ENCODE measurements around the gene POLR2L. TPM values are rescaled to one million over a fixed set of nuclear protein-coding genes. Genes with fewer than 3 reads are reported as not detected.

POLR2L gene
- polyA plus RNA-seq, 1 of the 3 experiments (the other 2 are of a cell fraction) = 540 TPM

DNA sequence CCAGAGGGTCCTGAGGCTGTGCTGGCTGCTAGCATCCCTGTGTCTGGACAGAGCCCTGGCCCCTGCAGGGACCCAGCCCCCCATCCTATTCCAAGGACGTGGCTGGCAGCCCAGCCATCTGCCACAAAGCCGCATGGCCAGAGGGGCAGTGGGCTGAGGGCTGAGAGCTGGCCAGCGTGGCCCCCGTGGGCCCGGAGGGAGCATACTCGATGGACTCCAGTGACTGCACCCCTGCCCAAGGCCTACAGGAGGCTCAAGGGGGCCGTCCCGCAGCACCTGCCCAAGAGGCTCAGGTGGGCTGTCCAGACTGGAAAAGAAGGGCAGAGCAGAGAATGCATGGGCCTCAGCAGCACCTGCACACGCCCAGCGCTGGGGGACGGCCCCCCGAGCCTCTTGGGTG is 13.5 kb upstream of the POLR2L start:
- peaks cover 10 to 73% of the 10 kb centered on the region in 2 experiments; a peak in 2 of 4 replicates for H3K4me1 ChIP-seq (ENCODE audit: control insufficient read depth in 1 of 2, insufficient read depth in 2 of 2, low read depth in 1 of 2, low read length in 1 of 2)
- H3K9ac ChIP-seq = no peak overlapping the region
- H4K20me1 ChIP-seq (ENCODE audit: insufficient read depth) = peaks cover 86% of the 10 kb centered on the region
- H3F3A ChIP-seq (replicated peaks; ENCODE audit: insufficient read depth) = no peaks in the 10 kb centered on the region
- no peak overlapping the region for H3K4me3 ChIP-seq (ENCODE audit: low read depth in 2 of 2, low read length in 1 of 2)
- peaks cover 22% of the 10 kb centered on the region; the same call in 1 of the 2 replicates for H3K79me2 ChIP-seq (ENCODE audit: insufficient read depth)
- peak overlapping the region in 1 of 2 experiments; percentile 89; a peak in 2 of 4 replicates for H3K27ac ChIP-seq (ENCODE audit: low read depth in 2 of 2, low read length in 1 of 2)
- peak; percentile 74 for DNase-seq
- TF ChIP-seq MXI1 (IDR thresholded peaks at IDR 0.05; ENCODE audit: low read depth, low read length) (no peak), TAF1 (IDR thresholded peaks at IDR 0.05; ENCODE audit: borderline replicate concordance, low read depth, low read length) (no peak), POLR2AphosphoS5 (IDR thresholded peaks at IDR 0.05; ENCODE audit: low read depth, low read length) (no peak), GATA2 (CRISPR knock-in tag; IDR thresholded peaks at IDR 0.05) (no peak), SIN3A (IDR thresholded peaks at IDR 0.05; ENCODE audit: borderline replicate concordance, low read depth, low read length) (no peak), GABPA (IDR thresholded peaks at IDR 0.05; ENCODE audit: low read depth) (no peak), MEF2A (IDR thresholded peaks at IDR 0.05; ENCODE audit: borderline replicate concordance, low read depth) (no peak), ELF1 (IDR thresholded peaks at IDR 0.05) (no peak), FOXM1 (IDR thresholded peaks at IDR 0.05; ENCODE audit: low read depth) (no peak)
- no peak overlapping the region for H2AFZ ChIP-seq (ENCODE audit: low read depth)
- no peaks in the 10 kb centered on the region for H3K9me3 ChIP-seq
- ChIA-PET CTCF (interaction anchor here (0.8 to 3.5 kb wide), 6 partner anchors 8 to 195 kb away, joined by 3 to 24 read pairs (median 3); partner anchors contain the start of gene PNPLA2), POLR2A (interaction anchor here (0.6 to 2.7 kb wide), 2 partner anchors 14 to 37 kb away, joined by 3 to 13 read pairs; partner anchors contain the start of genes PNPLA2, POLR2L and TSPAN4)
- no peaks in the 10 kb centered on the region for H3K36me3 ChIP-seq (replicated peaks in 1 of 2; ENCODE audit: control insufficient read depth in 1 of 2, insufficient read depth in 2 of 2, low read length in 1 of 2)
- no peaks in the 10 kb centered on the region for H3K9me2 ChIP-seq
- no peak overlapping the region for H3K4me2 ChIP-seq
- no peaks in the 10 kb centered on the region for H3K27me3 ChIP-seq (ENCODE audit: insufficient read depth)
- WGBS (ENCODE audit: low lambda C conversion rate) = no CpG with 5 or more reads among the region's 12 CpGs

DNA sequence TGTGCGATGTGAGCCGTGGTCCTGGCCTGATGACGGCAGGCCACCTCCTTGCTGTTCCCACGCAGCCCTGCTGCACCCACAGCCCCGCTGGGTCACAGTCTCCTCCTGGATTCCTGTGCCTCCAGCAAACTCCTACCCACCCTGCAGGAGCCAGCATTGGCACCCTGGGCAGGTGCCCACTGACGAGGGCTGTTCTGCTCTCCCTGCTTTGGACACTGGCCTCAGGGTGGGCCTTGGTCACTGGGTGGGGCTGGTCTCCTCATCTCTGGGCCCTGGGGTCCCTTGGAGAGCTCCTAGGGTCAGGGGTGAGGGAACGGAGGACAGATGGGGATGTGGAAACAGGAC is 13.0 kb upstream of the POLR2L start:
- Histone ChIP-seq H3K4me3 (ENCODE audit: low read depth in 2 of 2, low read length in 1 of 2) (no peak overlapping the region), H3K36me3 (replicated peaks in 1 of 2; ENCODE audit: control insufficient read depth in 1 of 2, insufficient read depth in 2 of 2, low read length in 1 of 2) (no peaks in the 10 kb centered on the region), H4K20me1 (ENCODE audit: insufficient read depth) (peaks cover 87% of the 10 kb centered on the region), H2AFZ (ENCODE audit: low read depth) (no peak overlapping the region), H3K4me2 (no peak overlapping the region), H3K9me2 (no peaks in the 10 kb centered on the region), H3K9me3 (no peaks in the 10 kb centered on the region), H3K9ac (no peak overlapping the region), H3K27me3 (ENCODE audit: insufficient read depth) (no peaks in the 10 kb centered on the region), H3F3A (replicated peaks; ENCODE audit: insufficient read depth) (no peaks in the 10 kb centered on the region), H3K27ac (ENCODE audit: low read depth in 2 of 2, low read length in 1 of 2) (peak overlapping the region in 1 of 2 experiments; percentile 89; a peak in 2 of 4 replicates), H3K79me2 (ENCODE audit: insufficient read depth) (peaks cover 21% of the 10 kb centered on the region; the same call in 1 of the 2 replicates), H3K4me1 (ENCODE audit: control insufficient read depth in 1 of 2, insufficient read depth in 2 of 2, low read depth in 1 of 2, low read length in 1 of 2) (peaks cover 10 to 73% of the 10 kb centered on the region in 2 experiments; a peak in 2 of 4 replicates)
- TF ChIP-seq YY1 (IDR thresholded peaks at IDR 0.05; ENCODE audit: low read depth) (no peak), RAD21 (IDR thresholded peaks at IDR 0.05; ENCODE audit: low read length) (no peak), NFIC (IDR thresholded peaks at IDR 0.05; ENCODE audit: borderline replicate concordance) (no peak), CHD2 (IDR thresholded peaks at IDR 0.05; ENCODE audit: low read length, partially characterized antibody) (no peak), EZH2phosphoT487 (IDR thresholded peaks at IDR 0.05; ENCODE audit: borderline replicate concordance, low read depth) (no peak), FOSL2 (IDR thresholded peaks at IDR 0.05; ENCODE audit: borderline replicate concordance, low read depth) (no peak), TAF1 (IDR thresholded peaks at IDR 0.05; ENCODE audit: borderline replicate concordance, low read depth, low read length) (no peak), NRF1 (IDR thresholded peaks at IDR 0.05; ENCODE audit: low read depth, low read length) (no peak), RCOR1 (IDR thresholded peaks at IDR 0.05; ENCODE audit: low read length) (no peak), GABPA (IDR thresholded peaks at IDR 0.05; ENCODE audit: low read depth) (no peak), RXRA (IDR thresholded peaks at IDR 0.05; ENCODE audit: borderline replicate concordance, low read depth) (no peak)
- TF ChIP-seq, protein P1, sequence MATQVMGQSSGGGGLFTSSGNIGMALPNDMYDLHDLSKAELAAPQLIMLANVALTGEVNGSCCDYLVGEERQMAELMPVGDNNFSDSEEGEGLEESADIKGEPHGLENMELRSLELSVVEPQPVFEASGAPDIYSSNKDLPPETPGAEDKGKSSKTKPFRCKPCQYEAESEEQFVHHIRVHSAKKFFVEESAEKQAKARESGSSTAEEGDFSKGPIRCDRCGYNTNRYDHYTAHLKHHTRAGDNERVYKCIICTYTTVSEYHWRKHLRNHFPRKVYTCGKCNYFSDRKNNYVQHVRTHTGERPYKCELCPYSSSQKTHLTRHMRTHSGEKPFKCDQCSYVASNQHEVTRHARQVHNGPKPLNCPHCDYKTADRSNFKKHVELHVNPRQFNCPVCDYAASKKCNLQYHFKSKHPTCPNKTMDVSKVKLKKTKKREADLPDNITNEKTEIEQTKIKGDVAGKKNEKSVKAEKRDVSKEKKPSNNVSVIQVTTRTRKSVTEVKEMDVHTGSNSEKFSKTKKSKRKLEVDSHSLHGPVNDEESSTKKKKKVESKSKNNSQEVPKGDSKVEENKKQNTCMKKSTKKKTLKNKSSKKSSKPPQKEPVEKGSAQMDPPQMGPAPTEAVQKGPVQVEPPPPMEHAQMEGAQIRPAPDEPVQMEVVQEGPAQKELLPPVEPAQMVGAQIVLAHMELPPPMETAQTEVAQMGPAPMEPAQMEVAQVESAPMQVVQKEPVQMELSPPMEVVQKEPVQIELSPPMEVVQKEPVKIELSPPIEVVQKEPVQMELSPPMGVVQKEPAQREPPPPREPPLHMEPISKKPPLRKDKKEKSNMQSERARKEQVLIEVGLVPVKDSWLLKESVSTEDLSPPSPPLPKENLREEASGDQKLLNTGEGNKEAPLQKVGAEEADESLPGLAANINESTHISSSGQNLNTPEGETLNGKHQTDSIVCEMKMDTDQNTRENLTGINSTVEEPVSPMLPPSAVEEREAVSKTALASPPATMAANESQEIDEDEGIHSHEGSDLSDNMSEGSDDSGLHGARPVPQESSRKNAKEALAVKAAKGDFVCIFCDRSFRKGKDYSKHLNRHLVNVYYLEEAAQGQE (IDR thresholded peaks at IDR 0.05; ENCODE audit: low read depth, low read length) = no peak
- TF ChIP-seq, protein P2, sequence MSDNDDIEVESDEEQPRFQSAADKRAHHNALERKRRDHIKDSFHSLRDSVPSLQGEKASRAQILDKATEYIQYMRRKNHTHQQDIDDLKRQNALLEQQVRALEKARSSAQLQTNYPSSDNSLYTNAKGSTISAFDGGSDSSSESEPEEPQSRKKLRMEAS (IDR thresholded peaks at IDR 0.05; ENCODE audit: low read depth) = no peak
- TF ChIP-seq, protein P3, sequence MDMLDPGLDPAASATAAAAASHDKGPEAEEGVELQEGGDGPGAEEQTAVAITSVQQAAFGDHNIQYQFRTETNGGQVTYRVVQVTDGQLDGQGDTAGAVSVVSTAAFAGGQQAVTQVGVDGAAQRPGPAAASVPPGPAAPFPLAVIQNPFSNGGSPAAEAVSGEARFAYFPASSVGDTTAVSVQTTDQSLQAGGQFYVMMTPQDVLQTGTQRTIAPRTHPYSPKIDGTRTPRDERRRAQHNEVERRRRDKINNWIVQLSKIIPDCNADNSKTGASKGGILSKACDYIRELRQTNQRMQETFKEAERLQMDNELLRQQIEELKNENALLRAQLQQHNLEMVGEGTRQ (IDR thresholded peaks at IDR 0.05; ENCODE audit: borderline replicate concordance, low read depth, low read length) = no peak
- ChIA-PET CTCF (interaction anchor here (0.8 to 3.5 kb wide), 4 partner anchors 7 to 195 kb away, joined by 3 to 24 read pairs (median 4); partner anchors contain the start of gene PNPLA2), POLR2A (interaction anchor here (2.7 kb wide), 1 partner anchor 13 kb away, joined by 13 read pairs; the partner anchor contains the start of genes POLR2L and TSPAN4)
- WGBS (ENCODE audit: low lambda C conversion rate) = 97% methylated on average over 4 of the region's 7 CpGs
- DNase-seq = no peak

Data from SK-N-SH (cell line).